Type B pancreatic cell (in vitro differentiated cells): ENCODE measurements around the gene PALMD. TPM values are rescaled to one million over a fixed set of nuclear protein-coding genes. Genes with fewer than 3 reads are reported as not detected.

ENCODE experiments used
- DNase-seq: peaks from one replicate; pipeline ENCODE4 v3.0.0; 2021; ENCODE audit warnings: mixed read lengths; ENCODE audit not compliant: unreplicated experiment; ENCODE audit errors: extremely low spot score
- H3K27ac Mint-ChIP-seq: 2 replicates; pipeline ENCODE4 v1.8.0; 2021; ENCODE audit warnings: mild to moderate bottlenecking, mixed read lengths
- H3K27me3 Mint-ChIP-seq: 2 replicates; pipeline ENCODE4 v1.8.0; 2021; ENCODE audit warnings: mixed read lengths
- H3K36me3 Mint-ChIP-seq: 2 replicates; pipeline ENCODE4 v1.8.0; 2021; ENCODE audit warnings: mixed read lengths
- H3K4me1 Mint-ChIP-seq: one replicate; pipeline ENCODE4 v1.8.0; 2021; ENCODE audit warnings: mixed read lengths; ENCODE audit not compliant: unreplicated experiment
- H3K4me3 Mint-ChIP-seq: 2 replicates; pipeline ENCODE4 v1.8.0; 2021; ENCODE audit warnings: mild to moderate bottlenecking, mixed read lengths
- H3K9me3 Mint-ChIP-seq: 2 replicates; pipeline ENCODE4 v1.8.0; 2021; ENCODE audit warnings: mixed read lengths
- total RNA-seq: library from RNA; stranded (reverse); gene quantifications from 2 replicates; pipeline ENCODE4 v1.2.1, GENCODE V29; 2021; ENCODE audit warnings: low replicate concordance
- TF ChIP-seq, protein P1 (sequence below): fragments of 200-600 bp; sonication (generic); conservative IDR thresholded peaks from 2 replicates; pipeline ENCODE4 v1.5.0; 2021; ENCODE audit warnings: antibody characterized with exemption, mild to moderate bottlenecking

The PALMD gene
- total RNA-seq, 1 donor from 2014 or later: 2.0 TPM

DNA sequence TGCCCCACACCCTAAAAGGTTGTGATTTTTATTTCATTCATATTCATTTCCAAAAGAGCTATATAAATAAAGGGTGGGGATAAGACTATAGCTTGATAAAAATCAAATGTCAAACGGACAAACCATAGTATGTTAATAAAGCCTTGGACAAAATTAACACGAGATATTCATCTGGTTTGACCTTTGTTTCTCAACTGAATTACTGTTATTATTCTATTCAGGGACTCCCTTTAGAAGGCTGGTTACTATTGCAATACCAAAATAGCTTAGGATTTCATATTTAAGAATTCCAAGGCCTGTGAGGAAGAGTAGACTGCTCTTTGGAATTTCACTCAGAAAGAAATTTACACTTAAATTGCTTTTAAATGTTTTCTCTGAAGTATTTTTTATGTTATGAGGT is 10.2 kb upstream of the PALMD start:
- DNase-seq: no peak
- H3K27ac Mint-ChIP-seq: no peak overlapping the region
- TF ChIP-seq, protein P1, sequence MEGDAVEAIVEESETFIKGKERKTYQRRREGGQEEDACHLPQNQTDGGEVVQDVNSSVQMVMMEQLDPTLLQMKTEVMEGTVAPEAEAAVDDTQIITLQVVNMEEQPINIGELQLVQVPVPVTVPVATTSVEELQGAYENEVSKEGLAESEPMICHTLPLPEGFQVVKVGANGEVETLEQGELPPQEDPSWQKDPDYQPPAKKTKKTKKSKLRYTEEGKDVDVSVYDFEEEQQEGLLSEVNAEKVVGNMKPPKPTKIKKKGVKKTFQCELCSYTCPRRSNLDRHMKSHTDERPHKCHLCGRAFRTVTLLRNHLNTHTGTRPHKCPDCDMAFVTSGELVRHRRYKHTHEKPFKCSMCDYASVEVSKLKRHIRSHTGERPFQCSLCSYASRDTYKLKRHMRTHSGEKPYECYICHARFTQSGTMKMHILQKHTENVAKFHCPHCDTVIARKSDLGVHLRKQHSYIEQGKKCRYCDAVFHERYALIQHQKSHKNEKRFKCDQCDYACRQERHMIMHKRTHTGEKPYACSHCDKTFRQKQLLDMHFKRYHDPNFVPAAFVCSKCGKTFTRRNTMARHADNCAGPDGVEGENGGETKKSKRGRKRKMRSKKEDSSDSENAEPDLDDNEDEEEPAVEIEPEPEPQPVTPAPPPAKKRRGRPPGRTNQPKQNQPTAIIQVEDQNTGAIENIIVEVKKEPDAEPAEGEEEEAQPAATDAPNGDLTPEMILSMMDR: no peak
- no peaks in the 10 kb centered on the region for H3K9me3 Mint-ChIP-seq
- H3K27me3 Mint-ChIP-seq: no peaks in the 10 kb centered on the region
- H3K36me3 Mint-ChIP-seq: no peaks in the 10 kb centered on the region
- H3K4me3 Mint-ChIP-seq: no peak overlapping the region
- H3K4me1 Mint-ChIP-seq: peaks cover 7% of the 10 kb centered on the region

DNA sequence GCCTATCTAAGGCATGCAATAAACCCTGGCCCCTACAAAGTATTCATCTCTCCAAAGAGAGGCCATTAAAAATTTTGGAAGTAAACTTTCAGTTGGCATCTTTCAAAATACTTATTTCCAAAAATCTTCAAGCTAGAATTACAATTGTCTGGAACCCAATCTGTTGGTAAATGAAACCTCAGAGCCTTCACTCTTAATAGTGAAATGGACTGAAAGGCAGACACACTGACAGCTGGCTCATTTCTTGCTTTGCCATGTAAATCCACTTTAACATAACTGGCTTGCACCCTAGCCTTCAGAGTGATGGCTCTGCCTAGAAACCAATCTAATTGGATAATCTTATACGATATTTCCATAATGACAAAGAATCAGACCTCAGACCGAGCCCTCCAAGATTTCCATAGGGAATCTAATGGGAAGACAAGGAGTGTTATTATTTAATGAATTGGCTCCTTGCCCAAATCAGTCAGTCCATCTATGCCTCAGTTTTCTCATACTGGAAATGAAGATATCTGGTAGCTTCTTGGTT is 9.2 kb upstream of the PALMD start:
- Mint-ChIP-seq H3K9me3 (no peaks in the 10 kb centered on the region), H3K36me3 (no peaks in the 10 kb centered on the region), H3K4me1 (peaks cover 7% of the 10 kb centered on the region), H3K4me3 (no peak overlapping the region), H3K27ac (no peak overlapping the region), H3K27me3 (no peaks in the 10 kb centered on the region)
- TF ChIP-seq, protein P1: no peak
- DNase-seq: no peak

- H3K9me3 Mint-ChIP-seq: no peaks in the 10 kb centered on the region
- H3K27ac Mint-ChIP-seq: no peak overlapping the region
- DNase-seq: no peak
- TF ChIP-seq, protein P1: no peak
- H3K36me3 Mint-ChIP-seq: no peaks in the 10 kb centered on the region
- no peaks in the 10 kb centered on the region for H3K27me3 Mint-ChIP-seq
- H3K4me1 Mint-ChIP-seq: peaks cover 7% of the 10 kb centered on the region
- H3K4me3 Mint-ChIP-seq: no peak overlapping the region
These were observed 7.1 kb upstream of the PALMD start for GRCh38 chr1:99638853-99639252.

DNA sequence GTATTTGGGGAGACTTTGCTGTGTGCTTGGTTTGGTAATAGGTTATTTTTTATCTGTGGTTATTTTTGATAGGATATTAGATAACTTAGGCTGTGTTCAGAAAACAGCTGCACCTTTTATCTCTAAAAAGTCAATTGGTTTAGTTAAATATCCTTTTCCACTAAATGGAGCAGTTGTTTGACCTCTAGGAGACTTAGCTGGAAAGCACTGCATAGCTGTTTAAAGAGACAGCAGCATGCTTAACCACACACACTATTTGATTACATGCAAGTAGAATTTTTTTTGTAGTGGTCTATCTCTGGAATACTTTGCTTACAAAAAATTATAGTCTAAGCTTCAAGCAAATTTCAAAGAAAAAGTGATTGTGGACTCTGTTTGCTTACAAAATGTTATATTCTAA is 6.5 kb upstream of the PALMD start:
- Mint-ChIP-seq H3K4me3 (no peak overlapping the region), H3K27me3 (no peaks in the 10 kb centered on the region), H3K9me3 (no peaks in the 10 kb centered on the region), H3K4me1 (peaks cover 7% of the 10 kb centered on the region), H3K36me3 (no peaks in the 10 kb centered on the region), H3K27ac (no peak overlapping the region)
- DNase-seq: no peak
- TF ChIP-seq, protein P1: no peak

DNA sequence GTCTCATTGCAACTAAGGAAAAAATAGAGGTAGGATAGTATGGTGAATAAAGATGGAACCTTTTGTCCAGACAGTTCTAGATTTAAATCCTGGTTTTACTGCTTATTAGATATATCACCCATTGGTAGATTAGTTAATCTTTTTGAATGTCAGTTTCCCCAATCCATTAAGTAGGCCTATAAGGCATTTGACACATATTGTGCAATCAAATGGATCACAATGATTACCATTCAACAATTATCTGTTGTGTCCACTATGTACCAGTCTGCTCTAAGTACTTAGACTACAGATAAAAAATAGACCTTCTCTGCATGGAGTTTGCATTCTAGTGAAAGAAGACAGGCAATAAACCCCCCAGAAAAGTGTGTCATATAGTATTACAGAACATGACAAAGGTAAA is 6.0 kb upstream of the PALMD start:
- Mint-ChIP-seq H3K4me3 (no peak overlapping the region), H3K27me3 (no peaks in the 10 kb centered on the region), H3K4me1 (peaks cover 6% of the 10 kb centered on the region), H3K9me3 (no peaks in the 10 kb centered on the region), H3K36me3 (no peaks in the 10 kb centered on the region), H3K27ac (no peak overlapping the region)
- TF ChIP-seq, protein P1: no peak
- DNase-seq: no peak

- Mint-ChIP-seq H3K36me3 (no peaks in the 10 kb centered on the region), H3K9me3 (no peaks in the 10 kb centered on the region), H3K27me3 (no peaks in the 10 kb centered on the region), H3K4me3 (no peak overlapping the region), H3K27ac (no peak overlapping the region), H3K4me1 (peaks cover 4% of the 10 kb centered on the region)
- no peak for DNase-seq
- TF ChIP-seq, protein P1: no peak
These were observed 5.2 kb upstream of the PALMD start for GRCh38 chr1:99640672-99641071.
